NCI-H146 (cell line): ENCODE measurements around the gene CCNK.

Experiments used
- DNase-seq: peaks from one replicate; lab custom pipeline; 2025; lab: John Stamatoyannopoulos, UW

The CCNK gene

DNA sequence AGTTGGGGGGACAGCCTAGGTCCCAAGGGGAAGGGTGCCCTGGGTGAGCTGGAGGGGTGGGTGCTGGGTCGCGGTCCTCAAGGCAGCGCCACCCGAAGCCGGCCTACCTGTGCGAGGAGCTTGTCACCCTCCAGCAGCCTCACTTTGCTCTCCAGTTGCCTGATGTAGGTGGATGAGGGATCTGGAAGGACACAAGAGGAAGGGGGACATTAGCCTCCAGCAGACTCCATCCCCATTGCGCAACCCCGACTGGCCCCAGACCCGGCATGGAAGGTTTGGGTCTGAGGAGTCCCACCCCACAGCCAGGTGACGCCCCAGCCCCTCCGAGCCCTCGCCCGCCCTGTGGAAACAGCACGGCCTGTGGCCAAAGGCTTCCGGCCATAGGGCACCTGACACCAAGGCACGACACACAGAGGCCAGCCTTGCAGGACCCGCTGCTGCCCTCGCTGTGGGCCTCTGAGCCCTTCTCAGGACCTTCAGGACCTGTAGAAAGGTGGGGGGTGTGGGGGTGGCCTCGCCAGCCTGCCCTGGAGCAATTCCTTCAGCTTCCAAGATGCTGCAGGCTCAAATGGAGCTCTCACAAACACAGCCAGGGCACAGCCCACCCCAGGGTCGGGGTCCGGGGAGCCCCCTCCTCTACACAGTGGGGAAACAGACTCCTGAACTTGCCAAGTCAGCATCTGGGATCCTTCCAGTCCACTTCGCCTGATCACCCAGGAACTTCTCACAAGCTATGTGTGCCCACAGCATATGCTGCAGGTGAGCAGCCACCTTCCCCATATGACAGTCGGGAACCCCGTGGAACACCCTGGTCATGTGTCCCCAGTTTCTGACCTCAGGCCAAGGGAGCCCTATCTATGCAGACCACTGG, 54.9 kb downstream of the CCNK start:
- no peak for DNase-seq

DNA sequence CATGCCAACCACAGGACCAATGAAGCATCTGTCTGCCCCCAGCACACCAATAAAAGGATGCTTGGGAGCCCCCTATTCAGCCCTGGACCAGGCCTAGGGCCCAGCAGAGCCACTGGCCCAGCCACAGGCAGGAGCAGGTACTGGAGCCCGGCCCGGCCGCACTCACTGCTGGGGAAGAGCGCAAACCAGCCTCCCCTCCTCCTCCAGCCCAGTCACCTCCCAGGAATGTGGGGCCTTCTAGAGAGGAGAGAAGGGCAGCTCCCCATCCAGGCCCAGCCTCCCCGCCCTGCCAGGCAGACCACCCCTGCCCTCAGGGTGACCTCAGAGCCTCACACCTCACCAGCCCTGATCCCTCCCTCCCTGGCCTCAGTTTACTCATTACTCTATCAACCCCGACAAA, 56.2 kb downstream of the CCNK start:
- no peak for DNase-seq

DNA sequence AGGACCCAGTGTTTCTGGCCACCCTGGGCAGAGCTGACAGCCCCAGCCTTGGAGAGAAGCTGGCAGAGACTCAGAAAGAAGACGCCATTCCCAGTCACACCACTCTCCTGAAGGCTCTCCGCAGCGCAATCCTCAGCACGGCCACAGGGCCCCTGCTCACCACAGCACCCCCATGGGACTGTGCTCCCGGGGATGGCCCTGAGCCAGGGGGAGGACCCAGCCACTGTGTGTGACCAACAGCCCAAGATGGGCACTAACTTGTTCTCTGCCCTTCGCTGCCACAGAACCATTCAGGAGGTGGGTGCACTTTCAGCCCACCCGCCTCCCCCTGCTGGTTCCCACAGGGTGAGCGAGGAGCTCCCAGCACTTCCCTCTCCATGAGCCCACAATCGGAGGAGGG, 57.1 kb downstream of the CCNK start:
- DNase-seq, result no peak

DNA sequence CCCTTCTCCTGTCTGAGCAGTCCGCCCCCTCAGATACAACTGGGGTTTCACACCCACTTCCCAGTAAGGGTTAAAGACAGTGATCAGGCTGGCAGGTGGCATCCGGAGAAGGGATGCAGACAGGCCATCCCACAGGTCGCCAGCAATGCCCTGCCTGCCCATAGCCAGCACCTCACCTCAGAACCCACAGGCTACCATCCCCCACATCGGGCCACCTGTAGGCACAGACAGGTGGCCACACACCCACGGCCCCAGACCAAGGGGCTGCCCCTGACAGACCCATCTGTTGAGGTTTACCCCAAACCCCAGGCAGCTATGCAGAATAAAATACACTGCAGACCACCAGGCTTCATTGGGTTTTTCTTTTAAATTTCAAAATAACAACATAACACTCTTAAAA, 57.5 kb downstream of the CCNK start:
- no peak for DNase-seq

DNA sequence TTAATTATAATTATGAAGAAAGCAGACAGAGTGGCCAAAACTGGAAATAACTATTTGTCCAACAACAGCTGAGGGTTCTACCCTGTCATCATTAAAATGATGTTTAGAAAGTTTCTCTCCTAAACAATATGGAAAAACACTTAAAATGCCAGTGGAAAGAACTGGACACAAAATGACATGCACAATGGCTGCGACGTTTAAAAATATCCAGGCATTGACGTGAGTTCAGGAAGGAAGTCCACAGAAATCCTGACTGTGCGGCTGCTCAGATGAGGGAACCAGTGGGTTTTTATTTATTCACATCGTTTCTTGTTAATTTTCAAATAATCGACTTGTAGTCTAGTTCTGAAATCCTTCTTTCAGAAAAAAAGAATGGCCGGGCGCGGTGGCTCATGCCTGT, 58.3 kb downstream of the CCNK start:
- no peak for DNase-seq

DNA sequence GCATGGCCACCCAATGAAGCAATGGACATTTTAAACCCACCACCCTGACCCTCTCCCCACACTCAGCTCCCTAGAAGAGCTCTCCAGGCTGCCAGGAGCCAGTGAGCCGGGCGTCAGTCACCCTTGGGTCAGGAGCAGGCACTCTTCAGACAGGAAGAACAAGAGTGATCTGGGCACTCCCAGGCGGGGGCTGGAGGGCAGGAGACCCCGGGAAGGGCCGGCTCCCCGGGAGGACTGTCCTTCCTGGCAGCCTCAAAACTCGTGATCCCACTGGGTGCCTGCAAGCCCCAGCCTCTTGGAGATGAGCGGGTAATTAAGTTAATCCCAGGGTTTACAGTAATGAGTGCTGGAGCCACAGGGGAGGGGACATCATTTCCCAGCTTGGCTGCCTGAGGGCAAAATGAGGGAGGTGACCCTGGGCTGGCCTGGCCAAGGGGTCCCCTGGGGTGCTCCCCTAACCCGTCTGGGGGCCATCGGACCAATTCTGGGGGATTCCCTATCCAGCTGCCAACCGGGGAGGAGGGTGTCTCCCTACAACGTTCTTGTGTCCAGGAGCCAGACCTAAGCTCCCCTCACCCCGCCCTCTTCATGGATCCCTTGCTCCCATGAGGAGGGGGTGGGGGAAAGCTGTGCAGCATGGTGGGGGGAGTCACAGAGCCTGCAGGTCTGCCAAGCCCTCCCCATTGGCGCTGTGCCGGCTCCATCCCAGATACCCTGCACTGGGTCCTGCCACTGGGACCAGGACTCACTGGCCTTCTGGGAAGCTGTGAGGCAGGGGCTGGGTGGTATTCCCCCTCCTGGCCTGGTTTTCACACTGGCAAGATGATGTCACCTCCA, 59.2 kb downstream of the CCNK start:
- peak; percentile 6 for DNase-seq

DNA sequence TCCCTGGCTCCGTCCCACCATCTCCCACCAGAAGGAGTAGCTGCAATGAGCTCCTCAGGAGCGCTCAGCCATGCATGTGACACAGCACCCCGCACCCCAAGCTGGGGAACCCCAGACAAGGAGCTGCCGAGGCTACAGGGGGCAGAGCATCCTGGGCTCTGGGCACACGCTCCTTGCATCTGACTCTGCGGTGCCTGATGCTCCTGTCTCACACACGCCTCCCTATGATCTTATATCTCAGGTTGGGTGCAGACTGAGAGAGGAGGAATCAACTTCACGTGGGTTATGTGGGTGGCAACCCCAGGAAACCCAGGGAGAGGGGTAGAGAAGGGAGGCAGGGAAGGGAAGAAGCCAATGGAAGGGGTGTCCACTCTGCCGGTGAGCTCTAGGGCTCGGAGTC, 60.0 kb downstream of the CCNK start:
- DNase-seq, result no peak

DNA sequence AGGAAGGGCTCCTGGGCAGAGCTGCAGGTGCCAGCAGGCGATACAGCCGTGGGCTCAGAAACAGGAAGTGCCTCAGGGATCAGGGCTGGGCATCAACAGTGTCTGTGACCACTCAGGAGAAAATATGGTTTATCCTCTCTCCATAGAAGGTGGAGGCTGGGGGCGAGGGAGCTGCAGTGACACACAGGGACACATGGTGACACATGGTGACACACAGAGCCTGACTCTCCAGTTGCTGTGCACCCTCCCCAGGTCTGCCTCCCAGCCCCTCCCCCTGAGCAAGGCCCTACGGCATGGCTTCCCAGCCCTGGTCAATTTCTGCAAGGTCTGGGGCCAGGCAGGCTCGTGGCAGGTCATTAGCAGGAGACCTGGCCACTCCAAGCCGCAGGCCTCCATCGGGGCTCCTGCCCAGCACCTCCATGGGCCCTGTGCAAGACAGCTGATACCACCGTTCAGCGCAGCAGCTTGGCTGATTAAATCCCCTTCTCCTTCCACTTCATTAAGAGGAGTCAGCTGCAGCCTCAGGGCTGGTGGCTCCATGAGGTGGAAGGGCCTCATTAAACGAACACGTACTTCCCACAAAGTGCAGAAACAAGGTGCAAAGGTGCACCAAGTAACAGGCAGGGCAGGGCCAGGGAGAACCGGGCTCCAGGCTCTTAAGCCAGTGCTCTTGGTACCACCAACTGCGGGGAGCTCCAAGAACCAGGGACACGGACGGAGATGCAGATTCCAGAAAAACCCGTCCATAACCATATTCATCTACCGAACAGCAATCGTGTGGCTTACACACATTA, 60.7 kb downstream of the CCNK start:
- peak; percentile 35 for DNase-seq

DNA sequence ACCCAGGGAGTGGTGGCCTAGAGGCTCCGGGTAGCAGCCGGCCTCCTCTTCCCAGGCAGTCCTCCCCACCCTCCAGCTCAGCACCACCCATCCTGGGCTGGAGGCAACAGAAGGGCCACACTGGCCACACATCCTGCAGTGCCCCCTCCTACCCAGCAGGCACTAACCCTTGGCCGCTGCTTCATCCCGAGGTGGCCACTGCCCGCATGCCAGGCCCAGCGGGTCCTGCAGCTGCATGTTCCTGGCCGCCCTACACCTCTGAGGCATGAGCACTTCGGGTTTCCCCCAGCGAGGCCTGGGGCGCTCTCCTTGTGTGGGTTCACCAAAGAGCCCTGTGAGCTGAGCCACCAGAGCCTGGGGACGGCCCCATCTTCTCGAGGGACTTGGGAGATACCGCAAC, 61.4 kb downstream of the CCNK start:
- no peak for DNase-seq

DNA sequence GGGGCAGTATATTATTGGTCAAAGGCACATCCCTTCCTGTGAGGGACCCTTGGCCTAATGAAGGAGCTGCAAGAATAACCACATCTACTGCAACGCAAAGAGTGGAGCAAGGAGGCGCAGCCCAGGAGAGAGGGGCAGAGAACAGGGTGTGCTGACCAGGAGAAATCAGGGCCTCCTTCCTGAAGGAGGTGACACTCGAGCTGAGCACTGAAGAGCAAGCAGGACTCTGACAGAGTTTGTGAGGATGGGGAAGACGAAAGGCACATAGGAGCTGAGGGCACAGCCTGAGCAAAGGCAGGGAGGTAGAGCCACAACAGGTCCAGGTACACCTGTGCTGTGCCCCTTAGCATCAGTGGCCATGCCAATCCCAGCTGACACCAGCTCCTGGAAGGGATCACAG, 62.2 kb downstream of the CCNK start:
- no peak for DNase-seq

DNA sequence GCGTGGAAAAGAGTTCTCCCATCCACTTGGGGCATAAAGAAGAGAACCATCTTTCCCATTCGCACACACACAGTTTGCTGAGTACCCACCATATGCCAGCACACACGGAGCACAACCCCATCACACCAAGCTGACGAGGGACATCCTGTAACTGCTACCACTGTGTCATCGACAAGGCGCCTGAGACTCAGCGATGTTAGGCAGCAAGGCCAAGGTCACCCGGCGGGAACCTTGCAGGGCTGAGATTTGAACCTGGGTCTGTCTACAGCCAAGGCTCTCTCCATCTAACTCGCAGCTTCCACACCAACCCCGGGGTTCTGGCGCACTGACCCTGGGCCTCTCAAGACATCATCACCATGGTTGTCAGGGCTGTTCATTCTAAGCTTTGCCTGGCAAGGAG, 62.8 kb downstream of the CCNK start:
- DNase-seq, result no peak

DNA sequence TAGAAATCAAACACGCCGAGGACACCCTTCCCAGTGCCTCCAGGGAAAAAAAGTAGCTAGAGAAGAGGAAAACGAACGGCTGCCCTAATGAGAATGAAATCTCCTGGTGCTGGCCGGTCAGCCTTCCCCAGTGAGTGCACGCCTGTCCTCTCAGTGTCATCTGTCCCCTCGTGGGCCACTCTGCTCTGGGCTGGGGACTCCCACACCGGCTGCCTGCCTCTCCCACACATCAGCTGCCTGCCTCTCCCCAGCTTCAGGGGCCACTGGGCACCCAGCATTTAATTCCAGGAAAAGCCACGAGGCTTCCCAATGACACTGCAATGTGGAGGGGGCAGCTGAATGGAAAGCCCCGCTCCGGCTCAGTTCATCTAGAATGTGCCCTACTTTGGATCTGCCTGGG, 63.8 kb downstream of the CCNK start:
- no peak for DNase-seq

DNA sequence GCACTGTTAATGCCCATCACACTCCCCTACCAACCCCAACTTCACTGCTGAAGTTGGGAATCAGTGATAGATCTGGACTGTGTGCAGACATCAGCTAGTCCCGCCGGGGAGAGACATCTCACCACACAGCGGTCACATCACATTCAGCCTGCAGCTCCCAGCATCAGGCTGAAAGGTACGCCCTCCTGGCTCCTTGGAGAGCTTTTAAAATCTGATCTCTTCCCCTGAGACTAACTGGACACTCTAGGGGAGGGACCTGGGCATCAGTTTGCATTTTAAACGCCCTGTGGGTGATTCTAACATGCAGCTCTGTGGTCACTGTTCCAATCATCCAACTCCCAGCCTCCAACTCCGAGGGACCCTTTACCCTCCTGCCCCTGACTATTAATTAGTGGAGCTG, 64.4 kb downstream of the CCNK start:
- no peak for DNase-seq

DNA sequence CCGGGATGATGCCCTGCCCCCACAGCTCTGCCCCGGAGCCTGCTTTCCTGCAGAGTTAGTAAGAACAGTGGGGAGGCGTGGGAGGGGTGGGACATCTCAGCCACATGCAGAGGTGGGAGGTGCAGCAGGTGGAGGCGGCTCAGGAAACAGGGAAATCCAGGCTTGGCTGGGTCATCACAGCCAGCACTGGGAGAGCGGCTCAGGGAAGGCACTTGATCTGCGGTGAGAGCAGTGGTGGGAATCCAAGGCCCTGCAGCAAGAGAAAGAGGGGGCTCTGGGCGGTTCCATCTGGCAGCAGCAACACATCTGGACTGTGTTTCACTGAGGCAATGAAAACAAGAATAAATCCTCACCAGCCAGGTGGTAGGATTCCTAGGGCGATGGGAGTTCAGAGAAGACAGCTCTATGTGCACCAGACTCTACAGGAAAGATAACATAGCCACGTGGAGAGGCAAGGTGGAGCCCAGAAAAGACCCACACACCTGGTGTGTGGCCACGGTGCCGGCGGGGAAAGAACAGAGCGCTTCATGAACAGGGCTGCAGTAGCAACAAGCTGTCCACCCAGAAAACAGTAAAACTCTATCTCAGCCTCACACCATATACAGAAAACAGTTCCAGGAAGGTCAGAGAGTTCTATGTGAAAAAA, 65.1 kb downstream of the CCNK start:
- no peak for DNase-seq

DNA sequence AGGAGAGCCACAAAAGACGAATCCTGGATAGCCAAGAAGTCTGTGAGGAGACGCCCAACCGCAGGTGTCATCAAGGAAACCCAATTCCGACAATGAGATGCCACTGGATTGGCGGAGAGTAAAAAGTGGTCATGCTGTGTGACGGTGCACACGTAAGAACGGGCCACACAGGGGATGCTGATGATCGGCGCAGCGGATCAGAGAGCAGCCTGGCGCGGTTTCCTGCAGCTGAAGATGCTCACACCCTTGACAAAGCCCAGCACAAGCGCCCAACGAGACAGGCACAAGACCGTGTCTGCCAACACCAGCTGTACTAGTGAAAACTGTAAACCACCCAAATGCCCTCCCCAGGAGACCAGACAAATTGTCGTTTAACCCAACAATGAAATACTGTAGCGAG, 67.0 kb downstream of the CCNK start:
- peak; percentile 59 for DNase-seq

DNA sequence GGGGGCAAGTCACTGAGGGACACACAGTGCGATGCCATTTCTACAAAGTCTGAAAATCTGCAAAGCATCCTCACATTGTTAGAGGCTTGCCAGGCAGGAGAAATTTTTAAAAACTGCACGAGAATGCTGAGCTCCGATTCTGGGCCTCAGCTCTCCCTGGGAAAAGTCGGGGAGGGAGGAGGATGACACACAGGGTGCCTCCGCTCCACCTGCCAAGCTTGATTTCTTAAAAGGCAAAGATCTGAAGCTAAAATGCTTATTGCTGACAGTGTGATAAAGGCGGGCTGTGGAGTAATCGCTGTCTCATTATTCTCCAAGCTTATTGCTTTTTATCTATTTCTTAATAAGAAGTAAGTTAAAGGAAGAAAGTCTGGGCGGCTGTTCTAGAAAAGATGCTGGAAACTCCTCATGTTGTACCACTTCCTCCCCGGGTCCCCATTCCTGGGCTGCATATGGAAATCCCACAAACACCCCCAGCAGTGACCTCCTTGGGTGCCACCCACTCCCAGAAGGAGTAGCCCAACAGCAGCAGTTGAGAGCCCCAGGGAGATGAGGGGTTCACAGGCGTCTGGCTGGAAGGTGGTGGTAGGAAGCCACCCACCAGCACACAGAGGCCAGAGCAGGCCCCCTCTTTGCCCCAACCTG, 67.8 kb downstream of the CCNK start:
- DNase-seq, result no peak

DNA sequence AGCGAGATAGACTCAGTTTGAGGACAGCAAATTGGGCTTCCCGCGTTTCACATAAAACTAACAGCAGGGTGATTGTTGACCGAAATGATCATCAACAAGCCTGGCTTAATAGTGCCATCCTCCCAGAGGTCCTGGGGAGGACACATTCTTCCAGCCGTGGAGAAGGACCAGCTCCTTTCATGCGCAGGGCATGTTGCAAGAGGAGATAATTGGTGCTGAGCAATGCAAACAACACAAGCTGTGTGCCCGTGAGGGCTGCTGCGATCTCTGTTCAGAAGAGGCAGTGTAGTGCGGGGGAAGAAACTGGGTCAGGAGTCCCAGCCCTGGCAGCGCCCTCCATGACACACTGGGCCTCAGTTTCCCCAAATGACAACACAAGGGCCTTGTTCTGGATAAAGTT, 68.5 kb downstream of the CCNK start:
- peak; percentile 70 for DNase-seq

DNA sequence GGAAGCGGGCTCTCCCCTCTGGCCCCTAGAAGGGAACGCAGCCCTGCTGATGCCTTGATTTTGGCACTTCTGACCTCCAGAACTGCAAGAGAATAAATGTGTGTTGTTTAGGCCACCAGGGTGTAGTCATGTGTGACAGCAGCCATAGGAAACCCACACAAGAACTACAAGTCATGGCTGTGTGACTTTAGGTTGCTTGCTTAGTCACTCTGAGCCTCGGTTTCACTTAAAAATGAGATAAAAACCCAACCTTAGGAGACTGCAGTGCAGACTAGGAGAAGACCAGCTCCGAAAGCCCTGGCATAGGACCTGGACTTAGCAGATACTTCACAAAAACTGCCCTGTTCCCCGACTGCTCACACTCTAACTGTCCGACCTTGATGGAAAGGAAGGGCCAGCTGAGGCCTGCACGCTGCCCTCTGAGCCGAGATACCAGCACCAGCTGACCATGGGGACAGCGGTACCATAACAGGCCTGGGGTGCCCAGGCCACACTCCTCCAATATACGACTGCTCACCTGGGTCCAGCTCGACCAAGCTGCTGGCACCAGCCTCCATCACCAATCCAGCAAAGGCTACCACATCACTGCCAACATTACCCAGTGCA, 69.3 kb downstream of the CCNK start:
- no peak for DNase-seq

DNA sequence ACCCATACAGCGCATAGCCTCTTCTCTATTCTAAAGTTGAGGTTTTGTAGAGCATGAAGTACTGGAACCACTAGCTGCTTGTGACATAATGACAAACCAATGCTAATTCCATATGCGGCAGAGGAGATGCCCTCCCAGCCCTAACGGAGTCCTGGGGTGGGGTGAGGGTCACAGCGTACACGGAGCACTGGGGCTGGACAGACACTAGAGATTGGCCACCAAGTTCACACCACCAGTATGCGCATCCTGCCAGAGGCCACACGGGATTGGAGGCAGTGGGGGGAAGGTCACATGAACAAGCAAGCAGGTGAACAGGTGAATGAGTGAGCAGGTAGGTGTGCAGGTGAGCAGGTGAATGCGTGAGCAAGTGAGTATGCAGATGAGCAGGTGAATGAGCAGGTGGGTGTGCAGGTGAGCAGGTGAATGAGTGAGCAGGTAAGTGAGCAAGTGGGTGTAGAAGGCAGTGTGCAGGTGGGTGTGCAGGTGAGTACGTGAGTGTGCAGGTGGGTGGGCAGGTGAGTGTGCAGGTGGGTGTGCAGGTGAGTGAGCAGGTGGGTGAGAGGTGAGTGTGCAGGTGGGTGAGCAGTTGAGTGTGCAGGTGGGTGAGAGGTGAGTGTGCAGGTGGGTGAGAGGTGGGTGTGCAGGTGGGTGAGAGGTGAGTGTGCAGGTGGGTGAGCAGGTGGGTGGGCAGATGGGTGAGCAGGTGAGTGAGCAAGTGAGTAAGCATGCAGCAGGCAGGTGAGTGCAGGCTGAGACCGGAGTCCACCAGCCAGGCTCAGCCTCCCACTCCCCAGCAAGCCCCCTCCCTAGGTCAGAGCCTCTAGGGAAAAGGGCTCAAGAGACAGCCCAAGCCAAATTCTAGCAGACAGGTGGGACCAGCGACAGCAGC, 70.1 kb downstream of the CCNK start:
- DNase-seq, result peak; percentile 20

DNA sequence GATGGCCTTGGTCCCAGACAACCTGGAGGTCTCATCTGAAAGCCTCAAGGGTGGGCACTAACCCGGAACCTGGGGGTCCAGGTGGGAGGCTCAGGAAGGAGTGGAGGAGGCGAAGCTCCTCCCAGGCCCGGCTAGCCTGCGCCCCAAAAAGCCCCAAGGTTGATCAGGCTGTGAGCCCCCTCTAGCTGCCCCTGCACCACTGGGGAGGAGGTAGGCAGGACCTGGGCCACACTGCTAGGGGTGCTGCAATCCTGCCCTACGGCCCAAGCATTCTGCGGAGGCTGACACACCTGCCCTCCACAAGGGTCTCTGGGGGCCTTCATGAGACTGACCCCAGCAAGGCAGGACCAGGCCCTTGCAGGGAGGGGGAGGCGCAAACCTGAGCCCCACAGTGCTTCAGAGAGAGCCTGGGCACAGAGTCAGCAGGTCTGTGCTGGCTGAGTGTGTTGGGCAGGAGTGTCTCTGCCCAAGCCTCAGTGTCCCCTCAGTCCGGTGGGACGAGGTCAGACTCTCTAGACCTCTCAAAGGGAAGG, 70.9 kb downstream of the CCNK start:
- no peak for DNase-seq
